ENCODE measurements around the gene POLR2L.

POLR2L gene

DNA sequence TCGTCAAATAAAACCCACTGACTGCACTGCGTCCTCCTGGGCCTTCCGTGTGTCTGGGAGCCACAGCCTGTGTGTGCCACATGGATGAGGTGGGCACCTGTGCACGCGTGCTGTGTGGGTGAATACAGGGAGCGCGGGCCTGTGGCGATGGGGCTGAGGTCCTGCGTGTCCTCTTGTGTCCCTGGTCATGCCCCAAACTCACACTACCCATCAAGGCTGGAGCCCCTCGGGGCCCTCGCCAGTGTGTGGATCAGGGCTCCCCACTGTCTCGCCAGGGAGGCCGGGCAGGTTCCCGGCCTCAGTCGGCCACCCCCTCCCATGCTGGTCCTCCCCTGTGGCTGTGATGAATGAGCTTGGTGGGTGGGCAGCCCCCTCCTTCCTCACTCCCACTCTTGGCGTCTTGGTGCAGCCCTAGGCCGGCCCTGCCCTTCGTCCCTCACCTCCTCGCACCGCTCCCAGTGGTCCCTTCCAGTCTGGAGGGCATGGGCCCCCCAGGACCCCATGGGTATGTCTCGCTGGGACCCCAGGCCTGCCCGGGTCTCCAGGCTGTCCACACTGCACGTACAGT, 10.3 kb downstream of the POLR2L start:
- Histone ChIP-seq H3K36me3 (ENCODE audit: low read depth) (peaks cover 13% of the 10 kb centered on the region), H3K9me3 (ENCODE audit: severe bottlenecking) (no peaks in the 10 kb centered on the region), H3K27ac (ENCODE audit: poor library complexity, severe bottlenecking) (peak overlapping the region; percentile 97), H3K27me3 (ENCODE audit: insufficient read depth, poor library complexity, severe bottlenecking) (peaks cover 10% of the 10 kb centered on the region), H3K4me3 (ENCODE audit: severe bottlenecking) (peak overlapping the region; percentile 95), H3K4me1 (ENCODE audit: insufficient read depth, poor library complexity, severe bottlenecking) (peaks cover 13% of the 10 kb centered on the region)
- TF ChIP-seq, protein P1, sequence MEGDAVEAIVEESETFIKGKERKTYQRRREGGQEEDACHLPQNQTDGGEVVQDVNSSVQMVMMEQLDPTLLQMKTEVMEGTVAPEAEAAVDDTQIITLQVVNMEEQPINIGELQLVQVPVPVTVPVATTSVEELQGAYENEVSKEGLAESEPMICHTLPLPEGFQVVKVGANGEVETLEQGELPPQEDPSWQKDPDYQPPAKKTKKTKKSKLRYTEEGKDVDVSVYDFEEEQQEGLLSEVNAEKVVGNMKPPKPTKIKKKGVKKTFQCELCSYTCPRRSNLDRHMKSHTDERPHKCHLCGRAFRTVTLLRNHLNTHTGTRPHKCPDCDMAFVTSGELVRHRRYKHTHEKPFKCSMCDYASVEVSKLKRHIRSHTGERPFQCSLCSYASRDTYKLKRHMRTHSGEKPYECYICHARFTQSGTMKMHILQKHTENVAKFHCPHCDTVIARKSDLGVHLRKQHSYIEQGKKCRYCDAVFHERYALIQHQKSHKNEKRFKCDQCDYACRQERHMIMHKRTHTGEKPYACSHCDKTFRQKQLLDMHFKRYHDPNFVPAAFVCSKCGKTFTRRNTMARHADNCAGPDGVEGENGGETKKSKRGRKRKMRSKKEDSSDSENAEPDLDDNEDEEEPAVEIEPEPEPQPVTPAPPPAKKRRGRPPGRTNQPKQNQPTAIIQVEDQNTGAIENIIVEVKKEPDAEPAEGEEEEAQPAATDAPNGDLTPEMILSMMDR (IDR thresholded peaks at IDR 0.05; ENCODE audit: poor library complexity, severe bottlenecking) = no peak
- DNase-seq (ENCODE audit: low spot score) (no peak), ATAC-seq (ENCODE audit: low read depth) (no peak)

DNA sequence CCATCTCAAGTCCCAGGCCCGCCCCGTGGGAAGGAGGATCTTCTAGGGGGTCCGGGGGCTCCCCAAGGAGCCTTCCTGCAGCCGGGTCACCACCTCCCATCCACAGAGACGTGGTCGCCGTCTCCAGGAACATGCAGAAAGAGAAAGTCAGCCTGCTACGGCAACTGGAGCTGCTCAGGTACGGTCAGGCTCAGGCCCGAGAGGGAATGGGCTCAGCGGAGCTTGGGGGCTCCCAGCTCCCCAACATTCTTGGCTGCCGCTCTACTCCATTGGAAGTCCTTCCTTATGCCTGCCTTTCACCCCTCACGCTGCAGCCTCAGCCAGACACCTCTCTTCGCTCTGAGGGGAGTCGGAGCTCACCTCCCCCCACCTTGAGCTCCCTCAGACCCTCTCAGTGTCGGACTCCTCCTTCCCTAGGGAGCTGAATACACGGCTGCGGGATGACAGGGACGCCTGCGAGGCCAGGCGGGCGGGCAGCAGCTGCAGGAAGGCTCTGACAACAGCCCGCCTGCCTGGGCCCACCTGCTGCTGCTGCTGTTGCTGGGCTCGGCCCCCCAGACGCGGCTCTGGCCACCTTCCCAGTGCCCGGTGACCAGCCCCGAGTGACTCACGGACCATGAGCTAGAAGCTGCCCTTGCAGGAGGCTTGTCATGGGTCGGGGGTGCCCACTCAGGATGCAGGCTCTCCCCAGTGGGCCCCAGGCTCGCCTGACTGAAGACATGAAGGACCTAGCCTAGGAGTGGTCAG, 11.0 kb downstream of the POLR2L start:
- no peak for DNase-seq (ENCODE audit: low spot score)
- Histone ChIP-seq H3K9me3 (ENCODE audit: severe bottlenecking) (no peaks in the 10 kb centered on the region), H3K4me3 (ENCODE audit: severe bottlenecking) (no peak overlapping the region), H3K27me3 (ENCODE audit: insufficient read depth, poor library complexity, severe bottlenecking) (peaks cover 18% of the 10 kb centered on the region), H3K27ac (ENCODE audit: poor library complexity, severe bottlenecking) (no peak overlapping the region), H3K4me1 (ENCODE audit: insufficient read depth, poor library complexity, severe bottlenecking) (peaks cover 13% of the 10 kb centered on the region), H3K36me3 (ENCODE audit: low read depth) (peaks cover 6% of the 10 kb centered on the region)
- TF ChIP-seq, protein P1 (IDR thresholded peaks at IDR 0.05; ENCODE audit: poor library complexity, severe bottlenecking) = no peak
- ATAC-seq (ENCODE audit: low read depth) = no peak

DNA sequence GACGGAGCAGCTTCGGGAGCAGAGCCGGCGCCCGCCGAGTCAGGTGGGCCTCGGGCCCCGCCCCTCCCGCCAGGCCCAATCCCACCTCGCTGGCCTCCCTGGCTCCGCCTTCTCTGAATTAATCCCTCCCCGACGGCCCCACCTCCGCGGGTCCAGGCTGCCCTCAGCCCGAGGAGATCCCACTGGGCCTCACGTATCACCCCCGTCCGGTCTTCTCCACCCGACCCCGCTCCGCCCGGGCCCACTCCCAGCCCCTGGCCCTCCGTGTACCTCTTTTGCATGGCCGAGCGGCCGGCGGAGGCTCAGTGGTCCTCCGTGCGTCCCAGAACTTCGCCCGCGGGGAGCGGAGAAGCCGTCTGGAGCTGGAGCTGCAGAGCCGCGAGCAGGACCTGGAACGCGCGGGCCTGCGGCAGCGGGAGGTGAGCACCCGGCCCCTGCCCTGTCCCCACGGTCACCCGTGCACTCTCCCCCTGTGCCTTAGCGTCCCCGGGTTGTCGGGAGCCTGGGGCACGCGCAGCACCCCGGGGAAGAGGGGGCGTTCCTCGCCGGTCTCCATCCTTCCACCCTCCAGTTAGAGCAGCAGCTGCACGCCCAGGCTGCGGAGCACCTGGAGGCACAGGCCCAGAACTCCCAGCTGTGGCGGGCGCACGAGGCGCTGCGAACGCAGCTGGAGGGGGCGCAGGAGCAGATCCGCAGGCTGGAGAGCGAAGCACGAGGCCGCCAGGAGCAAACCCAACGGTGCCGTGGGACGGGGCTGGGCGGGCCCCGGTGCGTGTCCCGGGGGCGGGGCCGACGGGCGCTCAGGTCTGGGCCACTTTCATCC, 11.8 kb downstream of the POLR2L start:
- TF ChIP-seq, protein P1 (IDR thresholded peaks at IDR 0.05; ENCODE audit: poor library complexity, severe bottlenecking) = no peak
- Histone ChIP-seq H3K9me3 (ENCODE audit: severe bottlenecking) (no peaks in the 10 kb centered on the region), H3K27ac (ENCODE audit: poor library complexity, severe bottlenecking) (no peak overlapping the region), H3K4me1 (ENCODE audit: insufficient read depth, poor library complexity, severe bottlenecking) (peaks cover 13% of the 10 kb centered on the region), H3K4me3 (ENCODE audit: severe bottlenecking) (peak overlapping the region; percentile 20), H3K27me3 (ENCODE audit: insufficient read depth, poor library complexity, severe bottlenecking) (peaks cover 18% of the 10 kb centered on the region), H3K36me3 (ENCODE audit: low read depth) (peaks cover 4% of the 10 kb centered on the region; the same call in 1 of the 2 replicates)
- DNase-seq (ENCODE audit: low spot score) = peak; percentile 88
- peak; percentile 59 for ATAC-seq (ENCODE audit: low read depth)

DNA sequence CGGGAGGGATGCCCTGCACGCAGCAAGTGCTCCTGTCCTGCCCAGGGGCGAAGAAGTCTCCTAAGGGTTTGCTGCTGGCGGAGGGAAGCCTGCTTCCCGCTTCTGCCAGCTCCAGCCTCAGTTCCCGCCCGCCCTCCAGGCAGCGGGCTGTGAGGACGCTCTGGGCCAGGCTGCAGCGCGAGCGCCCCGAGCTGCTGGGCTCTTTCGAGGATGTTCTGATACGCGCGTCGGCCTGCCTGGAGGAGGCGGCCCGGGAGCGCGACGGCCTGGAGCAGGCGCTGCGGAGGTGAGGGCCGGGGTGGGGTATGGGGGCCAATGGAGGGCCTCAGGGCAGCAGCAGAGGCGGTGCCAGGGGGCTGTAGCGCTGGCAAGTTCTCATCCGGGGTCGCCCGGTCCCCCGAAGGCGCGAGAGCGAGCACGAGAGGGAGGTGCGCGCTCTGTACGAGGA, 12.5 kb downstream of the POLR2L start:
- Histone ChIP-seq H3K4me1 (ENCODE audit: insufficient read depth, poor library complexity, severe bottlenecking) (peaks cover 10% of the 10 kb centered on the region), H3K27me3 (ENCODE audit: insufficient read depth, poor library complexity, severe bottlenecking) (peaks cover 18% of the 10 kb centered on the region)
- TF ChIP-seq, protein P1 (IDR thresholded peaks at IDR 0.05; ENCODE audit: poor library complexity, severe bottlenecking) = no peak

More for the DNA sequence above, 12.5 kb downstream of the POLR2L start:
- ATAC-seq (ENCODE audit: low read depth) (peak; percentile 0; the same call in 1 of the 3 replicates), DNase-seq (ENCODE audit: low spot score) (no peak)
- peak overlapping the region; percentile 20 for H3K4me3 ChIP-seq (ENCODE audit: severe bottlenecking)
- no peak overlapping the region for H3K27ac ChIP-seq (ENCODE audit: poor library complexity, severe bottlenecking)
- no peaks in the 10 kb centered on the region for H3K9me3 ChIP-seq (ENCODE audit: severe bottlenecking)
- no peaks in the 10 kb centered on the region for H3K36me3 ChIP-seq (ENCODE audit: low read depth)
